ENCODE measurements around the gene NCAM2.

Gene NCAM2

GRCh38 chr21:21029164-21029563 is 31.0 kb downstream of the NCAM2 start:
- Histone ChIP-seq H3K36me3 (ENCODE audit: control insufficient read depth in 1 of 2, insufficient read depth in 2 of 2, low read length in 2 of 2) (no peaks in the 10 kb centered on the region), H3K4me3 (ENCODE audit: low read depth in 1 of 2, low read length in 2 of 2) (no peak overlapping the region), H3K27ac (ENCODE audit: low read length) (no peak overlapping the region), H3K27me3 (ENCODE audit: low read depth, low read length) (no peaks in the 10 kb centered on the region), H3K9me3 (ENCODE audit: control insufficient read depth in 1 of 2, low read length in 2 of 2) (no peaks in the 10 kb centered on the region), H3K4me1 (ENCODE audit: control insufficient read depth in 1 of 2, insufficient read depth in 2 of 2, low read length in 2 of 2) (no peaks in the 10 kb centered on the region)

- no peak overlapping the region for H3K27ac ChIP-seq (ENCODE audit: low read length)
- H3K27me3 ChIP-seq (ENCODE audit: low read depth, low read length), result no peaks in the 10 kb centered on the region
- no peaks in the 10 kb centered on the region for H3K4me1 ChIP-seq (ENCODE audit: control insufficient read depth in 1 of 2, insufficient read depth in 2 of 2, low read length in 2 of 2)
- H3K4me3 ChIP-seq (ENCODE audit: low read depth in 1 of 2, low read length in 2 of 2), result no peak overlapping the region
- no peaks in the 10 kb centered on the region for H3K9me3 ChIP-seq (ENCODE audit: control insufficient read depth in 1 of 2, low read length in 2 of 2)
- H3K36me3 ChIP-seq (ENCODE audit: control insufficient read depth in 1 of 2, insufficient read depth in 2 of 2, low read length in 2 of 2), result no peaks in the 10 kb centered on the region
Observed at GRCh38 chr21:21030311-21030710, 32.1 kb downstream of the NCAM2 start.

GRCh38 chr21:21034036-21034435 is 35.8 kb downstream of the NCAM2 start:
- H3K27ac ChIP-seq (ENCODE audit: low read length), result no peak overlapping the region
- no peaks in the 10 kb centered on the region for H3K36me3 ChIP-seq (ENCODE audit: control insufficient read depth in 1 of 2, insufficient read depth in 2 of 2, low read length in 2 of 2)
- H3K9me3 ChIP-seq (ENCODE audit: control insufficient read depth in 1 of 2, low read length in 2 of 2), result no peaks in the 10 kb centered on the region
- H3K4me1 ChIP-seq (ENCODE audit: control insufficient read depth in 1 of 2, insufficient read depth in 2 of 2, low read length in 2 of 2), result no peaks in the 10 kb centered on the region
- H3K4me3 ChIP-seq (ENCODE audit: low read depth in 1 of 2, low read length in 2 of 2), result no peak overlapping the region
- no peaks in the 10 kb centered on the region for H3K27me3 ChIP-seq (ENCODE audit: low read depth, low read length)

GRCh38 chr21:21039624-21040170 is 41.5 kb downstream of the NCAM2 start:
- Histone ChIP-seq H3K27me3 (ENCODE audit: low read depth, low read length) (no peaks in the 10 kb centered on the region), H3K27ac (ENCODE audit: low read length) (no peak overlapping the region), H3K4me3 (ENCODE audit: low read depth in 1 of 2, low read length in 2 of 2) (no peak overlapping the region), H3K9me3 (ENCODE audit: control insufficient read depth in 1 of 2, low read length in 2 of 2) (no peaks in the 10 kb centered on the region), H3K4me1 (ENCODE audit: control insufficient read depth in 1 of 2, insufficient read depth in 2 of 2, low read length in 2 of 2) (no peaks in the 10 kb centered on the region), H3K36me3 (ENCODE audit: control insufficient read depth in 1 of 2, insufficient read depth in 2 of 2, low read length in 2 of 2) (no peaks in the 10 kb centered on the region)

GRCh38 chr21:21045518-21045917 is 47.3 kb downstream of the NCAM2 start:
- no peak overlapping the region for H3K27ac ChIP-seq (ENCODE audit: low read length)
- H3K4me3 ChIP-seq (ENCODE audit: low read depth in 1 of 2, low read length in 2 of 2), result no peak overlapping the region

GRCh38 chr21:21046063-21046462 is 47.9 kb downstream of the NCAM2 start:
- no peak overlapping the region for H3K4me3 ChIP-seq (ENCODE audit: low read depth in 1 of 2, low read length in 2 of 2)
- no peaks in the 10 kb centered on the region for H3K36me3 ChIP-seq (ENCODE audit: control insufficient read depth in 1 of 2, insufficient read depth in 2 of 2, low read length in 2 of 2)
- H3K9me3 ChIP-seq (ENCODE audit: control insufficient read depth in 1 of 2, low read length in 2 of 2), result no peaks in the 10 kb centered on the region
- H3K27me3 ChIP-seq (ENCODE audit: low read depth, low read length), result no peaks in the 10 kb centered on the region
- no peaks in the 10 kb centered on the region for H3K4me1 ChIP-seq (ENCODE audit: control insufficient read depth in 1 of 2, insufficient read depth in 2 of 2, low read length in 2 of 2)
- H3K27ac ChIP-seq (ENCODE audit: low read length), result no peak overlapping the region

More at GRCh38 chr21:21045518-21045917, 47.3 kb downstream of the NCAM2 start:
- no peaks in the 10 kb centered on the region for H3K27me3 ChIP-seq (ENCODE audit: low read depth, low read length)
- no peaks in the 10 kb centered on the region for H3K4me1 ChIP-seq (ENCODE audit: control insufficient read depth in 1 of 2, insufficient read depth in 2 of 2, low read length in 2 of 2)
- H3K36me3 ChIP-seq (ENCODE audit: control insufficient read depth in 1 of 2, insufficient read depth in 2 of 2, low read length in 2 of 2), result no peaks in the 10 kb centered on the region
- H3K9me3 ChIP-seq (ENCODE audit: control insufficient read depth in 1 of 2, low read length in 2 of 2), result no peaks in the 10 kb centered on the region

- no peaks in the 10 kb centered on the region for H3K36me3 ChIP-seq (ENCODE audit: control insufficient read depth in 1 of 2, insufficient read depth in 2 of 2, low read length in 2 of 2)
- H3K4me3 ChIP-seq (ENCODE audit: low read depth in 1 of 2, low read length in 2 of 2), result no peak overlapping the region
- H3K4me1 ChIP-seq (ENCODE audit: control insufficient read depth in 1 of 2, insufficient read depth in 2 of 2, low read length in 2 of 2), result no peaks in the 10 kb centered on the region
- H3K27ac ChIP-seq (ENCODE audit: low read length), result no peak overlapping the region
- no peaks in the 10 kb centered on the region for H3K9me3 ChIP-seq (ENCODE audit: control insufficient read depth in 1 of 2, low read length in 2 of 2)
- no peaks in the 10 kb centered on the region for H3K27me3 ChIP-seq (ENCODE audit: low read depth, low read length)
Observed at GRCh38 chr21:21051109-21052055, 53.2 kb downstream of the NCAM2 start.

- Histone ChIP-seq H3K27ac (ENCODE audit: low read length) (no peak overlapping the region), H3K4me1 (ENCODE audit: control insufficient read depth in 1 of 2, insufficient read depth in 2 of 2, low read length in 2 of 2) (no peaks in the 10 kb centered on the region), H3K36me3 (ENCODE audit: control insufficient read depth in 1 of 2, insufficient read depth in 2 of 2, low read length in 2 of 2) (no peaks in the 10 kb centered on the region), H3K9me3 (ENCODE audit: control insufficient read depth in 1 of 2, low read length in 2 of 2) (no peaks in the 10 kb centered on the region), H3K4me3 (ENCODE audit: low read depth in 1 of 2, low read length in 2 of 2) (no peak overlapping the region), H3K27me3 (ENCODE audit: low read depth, low read length) (no peaks in the 10 kb centered on the region)
Observed at GRCh38 chr21:21052672-21053071, 54.5 kb downstream of the NCAM2 start.

- Histone ChIP-seq H3K9me3 (ENCODE audit: control insufficient read depth in 1 of 2, low read length in 2 of 2) (no peaks in the 10 kb centered on the region), H3K4me1 (ENCODE audit: control insufficient read depth in 1 of 2, insufficient read depth in 2 of 2, low read length in 2 of 2) (no peaks in the 10 kb centered on the region), H3K27me3 (ENCODE audit: low read depth, low read length) (no peaks in the 10 kb centered on the region), H3K4me3 (ENCODE audit: low read depth in 1 of 2, low read length in 2 of 2) (no peak overlapping the region), H3K36me3 (ENCODE audit: control insufficient read depth in 1 of 2, insufficient read depth in 2 of 2, low read length in 2 of 2) (no peaks in the 10 kb centered on the region), H3K27ac (ENCODE audit: low read length) (no peak overlapping the region)
Observed at GRCh38 chr21:21057349-21058062, 59.3 kb downstream of the NCAM2 start.

GRCh38 chr21:21063828-21064227 is 65.6 kb downstream of the NCAM2 start:
- H3K4me3 ChIP-seq (ENCODE audit: low read depth in 1 of 2, low read length in 2 of 2), result no peak overlapping the region
- H3K9me3 ChIP-seq (ENCODE audit: control insufficient read depth in 1 of 2, low read length in 2 of 2), result no peaks in the 10 kb centered on the region
- H3K4me1 ChIP-seq (ENCODE audit: control insufficient read depth in 1 of 2, insufficient read depth in 2 of 2, low read length in 2 of 2), result no peaks in the 10 kb centered on the region
- no peaks in the 10 kb centered on the region for H3K27me3 ChIP-seq (ENCODE audit: low read depth, low read length)
- no peaks in the 10 kb centered on the region for H3K36me3 ChIP-seq (ENCODE audit: control insufficient read depth in 1 of 2, insufficient read depth in 2 of 2, low read length in 2 of 2)
- H3K27ac ChIP-seq (ENCODE audit: low read length), result no peak overlapping the region

- Histone ChIP-seq H3K27me3 (ENCODE audit: low read depth, low read length) (no peaks in the 10 kb centered on the region), H3K36me3 (ENCODE audit: control insufficient read depth in 1 of 2, insufficient read depth in 2 of 2, low read length in 2 of 2) (no peaks in the 10 kb centered on the region), H3K4me1 (ENCODE audit: control insufficient read depth in 1 of 2, insufficient read depth in 2 of 2, low read length in 2 of 2) (no peaks in the 10 kb centered on the region), H3K27ac (ENCODE audit: low read length) (no peak overlapping the region), H3K4me3 (ENCODE audit: low read depth in 1 of 2, low read length in 2 of 2) (no peak overlapping the region), H3K9me3 (ENCODE audit: control insufficient read depth in 1 of 2, low read length in 2 of 2) (no peaks in the 10 kb centered on the region)
Observed at GRCh38 chr21:21064353-21064752, 66.1 kb downstream of the NCAM2 start.
